B cell (primary cell): ENCODE measurements around the gene MYH15. TPM values are rescaled to one million over a fixed set of nuclear protein-coding genes. Genes with fewer than 3 reads are reported as not detected.

Experiments used
- ATAC-seq: fragments of 200-7000 bp; cut with Tn5 transposase; one replicate; pipeline ENCODE4 v1.10.0; 2021; ENCODE audit warnings: low read depth, mild to moderate bottlenecking, moderate number of reproducible peaks, moderate library complexity
- CTCF ChIA-PET: fragments of 350-600 bp; sonication (Branson Sonifier 250); formaldehyde crosslinking; loops from one replicate; lab custom pipeline; 2021; ENCODE audit warnings: antibody characterized with exemption, inconsistent platforms; lab: Charles Lee
- POLR2A ChIA-PET: fragments of 350-600 bp; sonication (Branson Sonifier 250); formaldehyde crosslinking; loops from one replicate; lab custom pipeline; 2021; ENCODE audit warnings: antibody characterized with exemption; lab: Charles Lee
- DNase-seq: peaks from one replicate; pipeline ENCODE4 v3.0.0; 2013
- H2AFZ ChIP-seq: 2 replicates; pipeline ENCODE4 v1.6.1; 2012; ENCODE audit warnings: mild to moderate bottlenecking, low read depth, low read length; ENCODE audit not compliant: insufficient read depth, poor library complexity, severe bottlenecking
- H3K27ac ChIP-seq, 2 donors: 1 replicate in 1 of 2; 2 replicates in 1 of 2; pipeline ENCODE4 v1.5.1; 2012 to 2013; ENCODE audit warnings: low read length in 2 of 2, mild to moderate bottlenecking in 2 of 2, moderate library complexity in 1 of 2
- H3K27me3 ChIP-seq, 4 experiments: fragments of 200-600 bp in 1 of 4; sonication (generic) in 1 of 4; replicated peaks in 1 of 4; 1 replicate in 2 of 4; 2 replicates in 2 of 4; pipeline versions ENCODE4 v1.6.1 to v1.7.0; 2013 to 2016; ENCODE audit warnings: low read length in 3 of 4, mild to moderate bottlenecking in 2 of 4, mixed read lengths in 1 of 4, moderate library complexity in 1 of 4; ENCODE audit not compliant: insufficient read depth in 4 of 4, control insufficient read depth in 3 of 4; ENCODE audit errors: control extremely low read depth in 1 of 4
- H3K36me3 ChIP-seq, 2 experiments: replicated peaks in 1 of 2; 1 replicate in 1 of 2; 2 replicates in 1 of 2; pipeline versions ENCODE4 v1.6.1 to v1.7.1; 2013; ENCODE audit warnings: low read length in 1 of 2; ENCODE audit not compliant: insufficient read depth in 2 of 2, control insufficient read depth in 1 of 2; ENCODE audit errors: control extremely low read depth in 1 of 2, extremely low read depth in 1 of 2
- H3K4me1 ChIP-seq, 2 donors: fragments of 200-600 bp in 1 of 2; sonication (generic) in 1 of 2; 1 replicate in 1 of 2; 2 replicates in 1 of 2; pipeline versions ENCODE4 v1.5.1 to v1.6.1; 2013 to 2017; ENCODE audit warnings: low read length in 2 of 2; ENCODE audit not compliant: control insufficient read depth in 2 of 2, insufficient read depth in 2 of 2
- H3K4me2 ChIP-seq: replicated peaks from 2 replicates; pipeline ENCODE3; 2012; ENCODE audit warnings: mild to moderate bottlenecking, low read depth, low read length; ENCODE audit not compliant: poor library complexity, severe bottlenecking
- H3K4me3 ChIP-seq, 5 experiments: fragments of 200-600 bp in 1 of 5; sonication (generic) in 1 of 5; 1 replicate in 3 of 5; 2 replicates in 2 of 5; pipeline versions ENCODE4 v1.5.1 to v1.7.0; 2011 to 2016; ENCODE audit warnings: low read length in 4 of 5, mild to moderate bottlenecking in 4 of 5, low read depth in 2 of 5, control low read depth in 1 of 5, moderate library complexity in 1 of 5; ENCODE audit not compliant: insufficient read depth in 1 of 5; ENCODE audit errors: control extremely low read depth in 1 of 5, extremely low read depth in 1 of 5
- H3K79me2 ChIP-seq: fragments of 200-600 bp; sonication (generic); one replicate; pipeline ENCODE4 v1.6.0; 2016; ENCODE audit warnings: low read length; ENCODE audit not compliant: control insufficient read depth, insufficient read depth
- H3K9ac ChIP-seq: fragments of 200-600 bp; sonication (generic); 2 replicates; pipeline ENCODE4 v1.6.1; 2017; ENCODE audit warnings: mild to moderate bottlenecking, low read length, moderate library complexity
- H3K9me3 ChIP-seq, 3 donors: one replicate each; pipeline versions ENCODE4 v1.6.1 to v1.7.1; 2013; ENCODE audit warnings: low read length in 2 of 3; ENCODE audit not compliant: control insufficient read depth in 2 of 3, insufficient read depth in 1 of 3; ENCODE audit errors: control extremely low read depth in 1 of 3
- H4K20me1 ChIP-seq: 2 replicates; pipeline ENCODE4 v1.6.0; 2012; ENCODE audit warnings: mild to moderate bottlenecking, low read length; ENCODE audit not compliant: insufficient read depth, control insufficient read depth, poor library complexity, severe bottlenecking
- H3K27ac Mint-ChIP-seq: one replicate; pipeline ENCODE4 v1.8.0; 2021; ENCODE audit warnings: mixed read lengths
- H3K27me3 Mint-ChIP-seq: one replicate; pipeline ENCODE4 v1.8.0; 2021; ENCODE audit warnings: mixed read lengths
- H3K4me1 Mint-ChIP-seq: one replicate; pipeline ENCODE4 v1.8.0; 2021; ENCODE audit warnings: mixed read lengths
- H3K4me3 Mint-ChIP-seq: one replicate; pipeline ENCODE4 v1.8.0; 2021; ENCODE audit warnings: mixed read lengths
- H3K9me3 Mint-ChIP-seq: one replicate; pipeline ENCODE4 v1.8.0; 2022; ENCODE audit warnings: mixed read lengths; ENCODE audit not compliant: insufficient read depth
- CTCF ChIP-seq: fragments of 200-600 bp; IDR thresholded peaks from one replicate; pipeline ENCODE4 v1.8.0; 2022; ENCODE audit warnings: antibody characterized with exemption, mild to moderate bottlenecking
- EZH2 ChIP-seq: IDR thresholded peaks from 2 replicates; pipeline ENCODE4 v1.6.1; 2012; ENCODE audit warnings: borderline replicate concordance, low read depth, mild to moderate bottlenecking, moderate library complexity, low read length; ENCODE audit not compliant: insufficient read depth, poor library complexity, severe bottlenecking
- WGBS: methylation state at CpG from one replicate; pipeline ENCODE4 v1.1.5; 2013; ENCODE audit warnings: missing lambda C conversion rate; ENCODE audit not compliant: insufficient coverage; 5-methylcytosine and 5-hydroxymethylcytosine counted together
- intact Hi-C: fragments of 100-400 bp; cut with micrococcal nuclease; formaldehyde crosslinking; loops from one replicate; pipeline ENCODE4 v1.10.0; 2022
- polyA plus RNA-seq: library from polyadenylated mRNA; depleted of rRNA; stranded (reverse); fragments of >200 nt; gene quantifications from 2 replicates; pipeline ENCODE4 v1.2.3, GENCODE V29; 2012
- total RNA-seq, 2 donors: library from RNA; stranded (reverse); fragments of 120-200 nt in 1 of 2; gene quantifications; 1 replicate in 1 of 2; 2 replicates in 1 of 2; pipeline versions ENCODE4 v1.2.3 to v1.2.4, GENCODE V29; 2013 to 2022

Gene MYH15
- total and polyA plus RNA-seq, 2 donors (not counting 1 experiment from before 2014, with no cell fraction given) = 0.06 TPM; not detected in 1

GRCh38 chr3:108407886-108408285 is 102.5 kb downstream of the MYH15 start:
- Mint-ChIP-seq H3K27ac (peak overlapping the region; percentile 82), H3K4me1 (peaks cover 31% of the 10 kb centered on the region), H3K4me3 (peak overlapping the region; percentile 54), H3K9me3 (no peaks in the 10 kb centered on the region), H3K27me3 (no peaks in the 10 kb centered on the region)
- H3K27ac ChIP-seq = peak overlapping the region; percentile 18 to 49
- intact Hi-C loops = loop anchor here (1.0 to 10.0 kb wide), 9 partner anchors 181 to 1171 kb away; partner anchors contain the start of genes CD47, CIP2A, DZIP3 and IFT57
- POLR2A ChIA-PET = no interaction called here
- peak overlapping the region; percentile 20 for H2AFZ ChIP-seq
- TF ChIP-seq CTCF (no peak), EZH2 (no peak)
- H4K20me1 ChIP-seq = no peaks in the 10 kb centered on the region
- peaks cover 26 to 27% of the 10 kb centered on the region in 2 donors for H3K4me1 ChIP-seq
- peak overlapping the region in 1 of 5 experiments; percentile 6 for H3K4me3 ChIP-seq
- CTCF ChIA-PET = interaction anchor here (0.8 to 2.8 kb wide), 10 partner anchors 19 to 482 kb away, joined by 3 to 19 read pairs (median 4); no protein-coding TSS in a partner anchor
- H3K36me3 ChIP-seq = no peaks in the 10 kb centered on the region
- 29% methylated on average over 1 of the region's 3 CpGs for WGBS
- no peaks in the 10 kb centered on the region for H3K9me3 ChIP-seq
- peak overlapping the region; percentile 3 for H3K9ac ChIP-seq
- H3K27me3 ChIP-seq = no peaks in the 10 kb centered on the region
- no peaks in the 10 kb centered on the region for H3K79me2 ChIP-seq
- ATAC-seq (peak; percentile 84), DNase-seq (peak; percentile 66)
- peak overlapping the region; percentile 41 for H3K4me2 ChIP-seq

- peak overlapping the region in 1 of 5 experiments; percentile 3 for H3K4me3 ChIP-seq
- peaks cover 26 to 27% of the 10 kb centered on the region in 2 donors for H3K4me1 ChIP-seq
- no peaks in the 10 kb centered on the region for H3K27me3 ChIP-seq
- Mint-ChIP-seq H3K9me3 (no peaks in the 10 kb centered on the region), H3K4me1 (peaks cover 31% of the 10 kb centered on the region), H3K27ac (peak overlapping the region; percentile 82), H3K4me3 (peak overlapping the region; percentile 54), H3K27me3 (no peaks in the 10 kb centered on the region)
- no peaks in the 10 kb centered on the region for H4K20me1 ChIP-seq
- peak; percentile 75 for ATAC-seq
- peak; percentile 78 for DNase-seq
- intact Hi-C loops = loop anchor here (1.0 to 10.0 kb wide), 8 partner anchors 184 to 1170 kb away; partner anchors contain the start of genes CD47 and IFT57
- H3K4me2 ChIP-seq = peak overlapping the region; percentile 41
- peak overlapping the region; percentile 16 to 49 for H3K27ac ChIP-seq
- no peaks in the 10 kb centered on the region for H3K9me3 ChIP-seq
- H3K9ac ChIP-seq = no peak overlapping the region
- CTCF ChIA-PET = interaction anchor here (0.6 to 3.0 kb wide), 15 partner anchors 13 to 479 kb away, joined by 3 to 19 read pairs (median 4); no protein-coding TSS in a partner anchor
- TF ChIP-seq CTCF = peak; percentile 79
- TF ChIP-seq EZH2 = no peak
- POLR2A ChIA-PET = no interaction called here
- no CpG with 5 or more reads among the region's 7 CpGs for WGBS
- peak overlapping the region; percentile 38 for H2AFZ ChIP-seq
- H3K79me2 ChIP-seq = no peaks in the 10 kb centered on the region
- H3K36me3 ChIP-seq = no peaks in the 10 kb centered on the region
Measured at GRCh38 chr3:108406661-108407206, 103.7 kb downstream of the MYH15 start.
